ENCODE data around the gene NADK. TPM values are rescaled to one million over a fixed set of nuclear protein-coding genes. Genes with fewer than 3 reads are reported as not detected.
A peak's percentile ranks its signal among the peaks of the same experiment; 100 is the strongest.

The NADK gene
- total RNA-seq (2022) = 106 and 107 TPM in 2 replicates
- Bru-seq, nascent RNA = percentile 72 among the genes with signal in this experiment
- percentile 84 among the genes with signal in this experiment for BruChase-seq, experiment 1, labeled RNA remaining after a 6-hour chase
- percentile 78 among the genes with signal in this experiment for BruChase-seq, experiment 2, labeled RNA remaining after a 2-hour chase
- long read RNA-seq, transcript NADK-201 (12 exons, 3,235 nt) = major isoform, 136 of 216 reads
- long read RNA-seq, transcript NADK-202 (12 exons, 3,098 nt) = minor isoform, 7 of 216 reads
- long read RNA-seq, partial matches to known transcripts = 25 of 216 reads
- long read RNA-seq, other reads (novel, unspliced or antisense) = 47 of 216 reads

GRCh38 chr1:1777950-1778662 lies at the start of gene NADK:
Gene NADK (minus strand): TSS chr1:1778470. CDS start chr1:1765406, 13,064 bp downstream.
- Mint-ChIP-seq H3K27ac (ENCODE audit: low read depth, unreplicated experiment) (peak within 1 kb of the TSS; percentile 68), H3K27me3 (ENCODE audit: insufficient read depth, unreplicated experiment) (no peaks in the 10 kb centered on the region), H3K9me3 (ENCODE audit: unreplicated experiment) (no peaks in the 10 kb centered on the region), H3K36me3 (ENCODE audit: insufficient read depth, unreplicated experiment) (peaks cover 30% of the 10 kb centered on the region), H3K4me3 (ENCODE audit: unreplicated experiment) (peak within 1 kb of the TSS; percentile 82), H3K4me1 (ENCODE audit: insufficient read depth, unreplicated experiment) (peaks cover 36% of the 10 kb centered on the region)
- ChIA-PET CTCF (interaction anchor here (0.6 to 3.4 kb wide), 2 partner anchors 51 to 129 kb away, joined by 3 to 35 read pairs; no protein-coding TSS in a partner anchor), POLR2A (interaction anchor here (0.9 to 5.2 kb wide), 8 partner anchors 9 to 129 kb away, joined by 3 to 54 read pairs (median 4); partner anchors contain the start of gene CDK11A)
- intact Hi-C loops (cut with micrococcal nuclease) = loop anchor here (5.0 kb wide), 1 partner anchor 114 kb away; the partner anchor contains the start of gene GNB1
- BruUV-seq (replicated peaks) = no TSS peak
- peak; percentile 59 for DNase-seq (ENCODE audit: unreplicated experiment)
- TF ChIP-seq CTCF (IDR thresholded peaks at IDR 0.05; ENCODE audit: unreplicated experiment) = no peak

- intact Hi-C loops (cut with micrococcal nuclease) = no loop called here
- DNase-seq (ENCODE audit: unreplicated experiment) = no peak
- Mint-ChIP-seq H3K4me3 (ENCODE audit: unreplicated experiment) (no peak overlapping the region), H3K27me3 (ENCODE audit: insufficient read depth, unreplicated experiment) (no peaks in the 10 kb centered on the region), H3K36me3 (ENCODE audit: insufficient read depth, unreplicated experiment) (peaks cover 60% of the 10 kb centered on the region), H3K4me1 (ENCODE audit: insufficient read depth, unreplicated experiment) (peaks cover 4% of the 10 kb centered on the region), H3K9me3 (ENCODE audit: unreplicated experiment) (no peaks in the 10 kb centered on the region), H3K27ac (ENCODE audit: low read depth, unreplicated experiment) (no peak overlapping the region)
- ChIA-PET POLR2A (interaction anchor here (0.8 to 1.3 kb wide), 2 partner anchors 14 to 20 kb away, joined by 3 to 4 read pairs; no protein-coding TSS in a partner anchor), CTCF (interaction anchor here (0.9 kb wide), 1 partner anchor 79 kb away, joined by 3 read pairs; no protein-coding TSS in a partner anchor)
- TF ChIP-seq CTCF (IDR thresholded peaks at IDR 0.05; ENCODE audit: unreplicated experiment) = no peak
- no TSS peak for BruUV-seq (replicated peaks)
These were observed 49.0 kb upstream of the NADK start for GRCh38 chr1:1827089-1827848.

GRCh38 chr1:1826356-1827088 lies 48.3 kb upstream of the NADK start:
- DNase-seq (ENCODE audit: unreplicated experiment) = no peak
- no peak overlapping the region for H3K27ac Mint-ChIP-seq (ENCODE audit: low read depth, unreplicated experiment)
- peaks cover 57% of the 10 kb centered on the region for H3K36me3 Mint-ChIP-seq (ENCODE audit: insufficient read depth, unreplicated experiment)
- no TSS peak for BruUV-seq (replicated peaks)
- no peaks in the 10 kb centered on the region for H3K9me3 Mint-ChIP-seq (ENCODE audit: unreplicated experiment)
- no peak overlapping the region for H3K4me3 Mint-ChIP-seq (ENCODE audit: unreplicated experiment)
- CTCF ChIA-PET = interaction anchor here (0.6 to 0.9 kb wide), 3 partner anchors 16 to 79 kb away, joined by 3 read pairs; no protein-coding TSS in a partner anchor
- H3K27me3 Mint-ChIP-seq (ENCODE audit: insufficient read depth, unreplicated experiment) = no peaks in the 10 kb centered on the region
- POLR2A ChIA-PET = interaction anchor here (0.8 kb wide), 1 partner anchor 21 kb away, joined by 4 read pairs; no protein-coding TSS in a partner anchor
- intact Hi-C loops (cut with micrococcal nuclease) = no loop called here
- TF ChIP-seq CTCF (IDR thresholded peaks at IDR 0.05; ENCODE audit: unreplicated experiment) = no peak
- no peaks in the 10 kb centered on the region for H3K4me1 Mint-ChIP-seq (ENCODE audit: insufficient read depth, unreplicated experiment)

All from MCF 10A (cell line).